Adrenal gland (tissue), 12 donors: ENCODE results near the gene ZNF133. TPM values are rescaled to one million over a fixed set of nuclear protein-coding genes. Genes with fewer than 3 reads are reported as not detected.

Experiments used
- DNase-seq, 7 donors: peaks; one replicate each; pipeline ENCODE4 v3.0.0-alpha.2; 2019 to 2020
- H3K27ac ChIP-seq, 5 donors: fragments of 200-600 bp; sonication (generic) in 4 of 5; 1 replicate in 3 of 5; 2 replicates in 2 of 5; pipeline versions ENCODE4 v1.5.1 to v1.8.0; 2016 to 2020; ENCODE audit warnings: mild to moderate bottlenecking in 1 of 5
- H3K27me3 ChIP-seq: fragments of 200-600 bp; 2 replicates; pipeline ENCODE4 v1.8.0; 2021
- H3K36me3 ChIP-seq, 2 donors: fragments of 200-600 bp; replicated peaks in 1 of 2; 1 replicate in 1 of 2; 2 replicates in 1 of 2; pipeline versions ENCODE4 v1.5.1 to v1.8.0; 2018 to 2022
- H3K4me1 ChIP-seq, 2 donors: fragments of 200-600 bp; replicated peaks in 1 of 2; 1 replicate in 1 of 2; 2 replicates in 1 of 2; pipeline versions ENCODE4 v1.5.1 to v1.8.0; 2018 to 2021
- H3K4me3 ChIP-seq, 4 donors: fragments of 200-600 bp; sonication (generic) in 3 of 4; one replicate each; pipeline ENCODE4 v1.5.1; 2016 to 2018
- H3K9me3 ChIP-seq, 3 donors: fragments of 200-600 bp; sonication (generic) in 1 of 3; replicated peaks in 1 of 3; 1 replicate in 2 of 3; 2 replicates in 1 of 3; pipeline versions ENCODE4 v1.5.1 to v1.8.0; 2016 to 2021
- POLR2A ChIP-seq, 2 donors: fragments of 450-650 bp; IDR thresholded peaks; one replicate each; pipeline ENCODE4 v1.6.1; 2017; ENCODE audit warnings: antibody characterized with exemption in 2 of 2, mild to moderate bottlenecking in 2 of 2, moderate library complexity in 1 of 2
- WGBS, 4 donors: extraction: QIAGEN DNeasy Blood & Tissue Kit in 2 of 4; methylation state at CpG; one replicate each; pipeline versions ENCODE4 v1.1.5 to v1.1.7; 2013 to 2017; 5-methylcytosine and 5-hydroxymethylcytosine counted together
- intact Hi-C, 2 donors: fragments of 100-400 bp; cut with DNase I; formaldehyde crosslinking; loops; one replicate each; pipeline versions ENCODE4 v1.14.1 to v1.15.0; 2022 to 2023
- polyA plus RNA-seq, 3 donors: library from polyadenylated mRNA; stranded (reverse); fragments of 200-250 nt in 2 of 3; fragments of 350-450 nt in 1 of 3; fragmentation: Illumina TruSeq in 1 of 3; extraction: RNeasy Lipid Tissue Mini Kit (QIAGEN cat#74804) in 1 of 3; gene quantifications; one replicate each; pipeline ENCODE4 v1.2.3, GENCODE V29; 2013 to 2014
- total RNA-seq, 9 donors: library from RNA; depleted of rRNA in 4 of 9; stranded (reverse); fragments of >200 nt in 4 of 9; fragments of 120-200 nt in 1 of 9; fragmentation: NEBNext Ultra II Directional in 1 of 9; extraction: Animal tissue kit (Norgen Biotek cat#: 25700) in 1 of 9; gene quantifications; one replicate each; pipeline versions ENCODE4 v1.1.0 to v1.2.4, GENCODE V29; 2013 to 2023
- TF ChIP-seq, protein P1 (sequence below), 6 experiments: fragments of 450-650 bp in 4 of 6; fragments of 200-600 bp in 2 of 6; sonication (generic) in 1 of 6; IDR thresholded peaks; 1 replicate in 5 of 6; 2 replicates in 1 of 6; pipeline versions ENCODE4 v1.5.1 to v1.8.0; 2016 to 2021; ENCODE audit warnings: antibody characterized with exemption in 6 of 6, mild to moderate bottlenecking in 2 of 6, moderate library complexity in 1 of 6
- donor health status: healthy with polysubstance abuse.
- donor health status: Bipolar disorder and iron deficiency.
- donor health status: DM: yes; HTN: yes; CAD: no.
- donor health status: DM: no; HTN: no; CAD: no.
- donor health status: DM: no; HTN: no; CAD: no.
- donor health status: DM: yes; HTN: yes; CAD: no.

ZNF133 gene
- total and polyA plus RNA-seq, 12 donors: 7.1 to 54.9 (median 13.4) TPM

- Histone ChIP-seq H3K36me3 (no peaks in the 10 kb centered on the region), H3K9me3 (no peaks in the 10 kb centered on the region), H3K4me1 (no peaks in the 10 kb centered on the region), H3K27me3 (no peaks in the 10 kb centered on the region), H3K4me3 (no peak overlapping the region), H3K27ac (no peak overlapping the region)
- DNase-seq: no peak
- TF ChIP-seq POLR2A (IDR thresholded peaks at IDR 0.05): no peak
- TF ChIP-seq, protein P1, sequence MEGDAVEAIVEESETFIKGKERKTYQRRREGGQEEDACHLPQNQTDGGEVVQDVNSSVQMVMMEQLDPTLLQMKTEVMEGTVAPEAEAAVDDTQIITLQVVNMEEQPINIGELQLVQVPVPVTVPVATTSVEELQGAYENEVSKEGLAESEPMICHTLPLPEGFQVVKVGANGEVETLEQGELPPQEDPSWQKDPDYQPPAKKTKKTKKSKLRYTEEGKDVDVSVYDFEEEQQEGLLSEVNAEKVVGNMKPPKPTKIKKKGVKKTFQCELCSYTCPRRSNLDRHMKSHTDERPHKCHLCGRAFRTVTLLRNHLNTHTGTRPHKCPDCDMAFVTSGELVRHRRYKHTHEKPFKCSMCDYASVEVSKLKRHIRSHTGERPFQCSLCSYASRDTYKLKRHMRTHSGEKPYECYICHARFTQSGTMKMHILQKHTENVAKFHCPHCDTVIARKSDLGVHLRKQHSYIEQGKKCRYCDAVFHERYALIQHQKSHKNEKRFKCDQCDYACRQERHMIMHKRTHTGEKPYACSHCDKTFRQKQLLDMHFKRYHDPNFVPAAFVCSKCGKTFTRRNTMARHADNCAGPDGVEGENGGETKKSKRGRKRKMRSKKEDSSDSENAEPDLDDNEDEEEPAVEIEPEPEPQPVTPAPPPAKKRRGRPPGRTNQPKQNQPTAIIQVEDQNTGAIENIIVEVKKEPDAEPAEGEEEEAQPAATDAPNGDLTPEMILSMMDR (IDR thresholded peaks at IDR 0.05): no peak
- 19 to 61% (median 44%) methylated on average over 1 of the region's 1 CpG for WGBS, 4 donors
- intact Hi-C loops: no loop called here
Measured at GRCh38 chr20:18360635-18361034, 72.3 kb downstream of the ZNF133 start.

GRCh38 chr20:18361678-18362077 is 73.4 kb downstream of the ZNF133 start:
- intact Hi-C loops: no loop called here
- Histone ChIP-seq H3K4me1 (no peaks in the 10 kb centered on the region), H3K36me3 (no peaks in the 10 kb centered on the region), H3K9me3 (no peaks in the 10 kb centered on the region), H3K27me3 (no peaks in the 10 kb centered on the region), H3K27ac (no peak overlapping the region), H3K4me3 (no peak overlapping the region)
- TF ChIP-seq, protein P1 (IDR thresholded peaks at IDR 0.05): no peak
- no peak for TF ChIP-seq POLR2A (IDR thresholded peaks at IDR 0.05)
- no peak for DNase-seq
- WGBS, 4 donors: 81 to 100% (median 96%) methylated on average over 1 of the region's 1 CpG

DNA sequence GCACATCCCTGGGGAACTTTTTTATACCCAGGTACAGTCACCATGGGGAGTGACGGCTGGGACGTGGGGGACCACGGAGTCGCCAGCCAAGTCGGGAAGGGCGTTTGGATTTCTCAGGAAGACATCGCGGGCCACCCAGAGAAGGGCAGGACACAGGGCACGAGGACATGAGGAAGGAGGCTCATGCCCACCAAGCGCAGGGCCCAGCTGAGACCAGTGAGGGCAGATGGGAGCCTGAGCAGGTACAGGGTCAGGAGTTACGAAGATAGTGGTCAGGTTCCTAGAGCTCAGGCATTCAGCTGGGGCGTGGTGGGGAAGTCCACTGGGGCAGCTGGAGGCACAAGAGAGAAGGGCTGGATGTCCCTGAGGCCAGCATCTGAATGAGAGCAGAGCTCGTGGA is 74.6 kb downstream of the ZNF133 start:
- no peak for DNase-seq
- no peak overlapping the region for H3K4me3 ChIP-seq
- WGBS, 4 donors: 84 to 89% (median 87%) methylated on average over 11 to 13 of the region's 13 CpGs
- H3K9me3 ChIP-seq: no peaks in the 10 kb centered on the region
- H3K27me3 ChIP-seq: no peaks in the 10 kb centered on the region
- H3K4me1 ChIP-seq: no peaks in the 10 kb centered on the region
- no peak overlapping the region for H3K27ac ChIP-seq
- H3K36me3 ChIP-seq: no peaks in the 10 kb centered on the region
- intact Hi-C loops: no loop called here
- TF ChIP-seq POLR2A (IDR thresholded peaks at IDR 0.05): no peak
- TF ChIP-seq, protein P1 (IDR thresholded peaks at IDR 0.05): no peak

DNA sequence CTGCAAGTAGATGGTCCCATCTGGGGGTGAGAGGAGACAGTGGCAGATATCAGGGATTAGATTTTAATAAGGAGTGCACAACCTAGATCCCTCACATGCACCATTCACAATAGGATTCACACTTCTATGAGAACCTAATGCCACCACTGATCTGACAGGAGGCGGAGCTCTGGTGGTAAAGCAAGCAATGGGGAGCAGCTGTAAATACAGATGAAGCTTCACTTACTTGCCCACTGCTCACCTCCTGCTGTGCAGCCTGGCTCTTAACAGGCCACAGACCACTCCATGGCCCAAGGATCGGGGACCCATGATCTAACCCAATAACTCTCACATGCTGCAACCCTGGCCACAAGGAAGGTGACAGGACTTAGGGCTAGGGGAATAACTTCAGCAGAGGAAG is 75.4 kb downstream of the ZNF133 start:
- intact Hi-C loops: no loop called here
- Histone ChIP-seq H3K9me3 (no peaks in the 10 kb centered on the region), H3K27ac (no peak overlapping the region), H3K27me3 (no peaks in the 10 kb centered on the region), H3K4me3 (no peak overlapping the region), H3K4me1 (no peaks in the 10 kb centered on the region), H3K36me3 (no peaks in the 10 kb centered on the region)
- WGBS, 4 donors: 83 to 100% (median 92%) methylated on average over 1 to 2 of the region's 2 CpGs
- TF ChIP-seq, protein P1 (IDR thresholded peaks at IDR 0.05): no peak
- TF ChIP-seq POLR2A (IDR thresholded peaks at IDR 0.05): no peak
- no peak for DNase-seq
